ENCODE results near the gene NUDCD3. TPM values are rescaled to one million over a fixed set of nuclear protein-coding genes. Genes with fewer than 3 reads are reported as not detected.
A peak's percentile ranks its signal among the peaks of the same experiment; 100 is the strongest.

Gene NUDCD3
- total RNA-seq, 1 experiment from 2014 or later, result 117 TPM

- BruUV-seq (replicated peaks), result no TSS peak
- in situ Hi-C loops (cut with HindIII; ENCODE audit: low pct_unique_long_range_greater_than_20kb, low sequenced_read_pairs), result no loop called here
- TF ChIP-seq SIN3A (IDR thresholded peaks at IDR 0.05; ENCODE audit: borderline replicate concordance, insufficient read depth, low read depth, low read length) (no peak), REST (IDR thresholded peaks at IDR 0.05; ENCODE audit: insufficient read depth in 1 of 2, low read depth in 2 of 2, low read length in 1 of 2) (no peak), POLR2AphosphoS5 (IDR thresholded peaks at IDR 0.05; ENCODE audit: low read depth, low read length) (no peak), TCF7L2 (IDR thresholded peaks at IDR 0.05; ENCODE audit: low read depth, low read length) (no peak), CTCF (IDR thresholded peaks at IDR 0.05) (no peak)
These were observed 73.5 kb downstream of the NUDCD3 start for GRCh38 chr7:44416941-44417340.

DNA sequence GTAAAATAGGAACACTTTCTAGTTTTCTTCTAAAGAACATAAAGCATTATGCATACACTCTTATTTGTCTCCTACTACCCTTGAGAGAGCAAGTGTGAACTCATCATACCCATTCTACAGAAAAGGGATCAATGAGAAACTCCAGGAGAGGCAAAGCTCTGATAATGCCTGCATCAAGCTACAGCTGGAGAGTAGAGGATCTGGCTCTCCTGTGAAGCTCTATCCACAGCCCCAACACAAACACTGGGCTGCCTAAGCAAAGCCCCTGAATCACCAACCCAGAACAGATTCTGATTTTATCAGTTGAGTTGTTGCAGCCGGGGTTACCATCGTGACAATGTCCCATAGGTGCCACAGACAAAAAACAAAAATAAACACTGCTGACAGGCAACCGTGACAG lies 74.9 kb downstream of the NUDCD3 start:
- ChIA-PET POLR2A (no interaction called here), CTCF (interaction anchor here (1.2 kb wide), 1 partner anchor 13 kb away, joined by 3 read pairs; no protein-coding TSS in a partner anchor)
- H3K36me3 ChIP-seq (ENCODE audit: control insufficient read depth, insufficient read depth, low read length), result no peaks in the 10 kb centered on the region
- H3K27me3 ChIP-seq (ENCODE audit: control insufficient read depth, insufficient read depth, low read length), result no peaks in the 10 kb centered on the region
- no TSS peak for BruUV-seq (replicated peaks)
- no peak overlapping the region for H3K4me3 ChIP-seq (ENCODE audit: low read depth in 2 of 2, low read length in 2 of 2)
- no peaks in the 10 kb centered on the region for H3K4me1 ChIP-seq (ENCODE audit: control insufficient read depth, insufficient read depth, low read length)
- in situ Hi-C loops (cut with HindIII; ENCODE audit: low pct_unique_long_range_greater_than_20kb, low sequenced_read_pairs), result no loop called here
- TF ChIP-seq CTCF (IDR thresholded peaks at IDR 0.05) (no peak), TCF7L2 (IDR thresholded peaks at IDR 0.05; ENCODE audit: low read depth, low read length) (no peak), SIN3A (IDR thresholded peaks at IDR 0.05; ENCODE audit: borderline replicate concordance, insufficient read depth, low read depth, low read length) (no peak), REST (IDR thresholded peaks at IDR 0.05; ENCODE audit: insufficient read depth in 1 of 2, low read depth in 2 of 2, low read length in 1 of 2) (no peak), POLR2AphosphoS5 (IDR thresholded peaks at IDR 0.05; ENCODE audit: low read depth, low read length) (no peak)
- intact Hi-C loops (cut with micrococcal nuclease; ENCODE audit: unreplicated experiment), result no loop called here
- H3K9me3 ChIP-seq (ENCODE audit: control insufficient read depth, insufficient read depth, low read depth, low read length), result no peaks in the 10 kb centered on the region; the same call in 1 of the 2 replicates
- DNase-seq (ENCODE audit: low read depth, low spot score) (no peak), ATAC-seq (peak; percentile 46; the same call in 1 of the 2 replicates)
- no peak overlapping the region for H3K27ac ChIP-seq (ENCODE audit: low read length)

More at GRCh38 chr7:44416941-44417340, 73.5 kb downstream of the NUDCD3 start:
- ATAC-seq (no peak), DNase-seq (ENCODE audit: low read depth, low spot score) (no peak)
- H3K4me3 ChIP-seq (ENCODE audit: low read depth in 2 of 2, low read length in 2 of 2), result no peak overlapping the region
- H3K36me3 ChIP-seq (ENCODE audit: control insufficient read depth, insufficient read depth, low read length), result no peaks in the 10 kb centered on the region
- no peaks in the 10 kb centered on the region for H3K4me1 ChIP-seq (ENCODE audit: control insufficient read depth, insufficient read depth, low read length)
- H3K27ac ChIP-seq (ENCODE audit: low read length), result no peak overlapping the region
- intact Hi-C loops (cut with micrococcal nuclease; ENCODE audit: unreplicated experiment), result no loop called here
- CTCF ChIA-PET, result no interaction called here
- H3K9me3 ChIP-seq (ENCODE audit: control insufficient read depth, insufficient read depth, low read depth, low read length), result no peaks in the 10 kb centered on the region; the same call in 1 of the 2 replicates
- H3K27me3 ChIP-seq (ENCODE audit: control insufficient read depth, insufficient read depth, low read length), result no peaks in the 10 kb centered on the region
- POLR2A ChIA-PET, result no interaction called here
